HG03460 (cell line): ENCODE results near the gene VMAC.
"Not testable (repeated sequence)": the region's sequence is repeated elsewhere in the genome, so short reads cannot be mapped to it uniquely, and the experiment has no call there.

ENCODE experiments used
- ATAC-seq: cut with Tn5 transposase; IDR thresholded peaks from one replicate; pipeline ENCODE4 v1.9.1; 2021; ENCODE audit not compliant: unreplicated experiment

Gene VMAC, protein sequence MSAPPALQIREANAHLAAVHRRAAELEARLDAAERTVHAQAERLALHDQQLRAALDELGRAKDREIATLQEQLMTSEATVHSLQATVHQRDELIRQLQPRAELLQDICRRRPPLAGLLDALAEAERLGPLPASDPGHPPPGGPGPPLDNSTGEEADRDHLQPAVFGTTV

DNA sequence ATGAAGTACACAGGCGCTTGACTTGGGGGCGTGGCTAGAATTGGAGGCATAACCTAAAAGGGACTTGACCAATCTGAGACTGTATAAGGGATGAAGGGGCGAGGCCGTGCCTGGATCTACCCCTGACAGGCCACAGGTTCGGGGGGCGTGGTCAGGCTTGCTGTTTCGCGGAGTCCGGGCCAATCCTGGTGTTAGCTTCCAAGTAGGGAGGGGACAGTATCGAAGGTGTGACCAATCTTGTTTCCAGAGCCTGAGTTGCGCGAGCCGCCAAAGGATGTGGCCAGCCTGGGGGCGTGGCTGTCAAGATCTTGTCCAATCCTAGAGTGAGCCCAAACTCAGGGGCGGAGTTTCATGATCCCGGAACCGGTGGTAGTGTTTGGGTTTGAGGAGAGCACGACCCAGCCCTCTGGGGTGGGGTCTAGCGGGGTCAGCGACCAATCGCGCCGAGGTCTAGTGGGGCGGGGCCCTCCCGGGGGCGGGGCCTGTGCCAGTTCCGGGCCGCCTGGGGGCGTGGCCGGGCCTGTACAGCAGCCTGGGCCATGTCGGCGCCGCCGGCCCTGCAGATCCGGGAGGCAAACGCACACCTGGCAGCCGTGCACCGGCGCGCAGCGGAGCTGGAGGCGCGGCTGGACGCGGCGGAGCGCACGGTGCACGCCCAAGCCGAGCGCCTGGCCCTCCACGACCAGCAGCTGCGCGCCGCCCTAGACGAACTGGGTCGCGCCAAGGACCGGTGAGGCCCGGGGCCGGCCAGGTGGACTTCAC lies at the start of gene VMAC:
VMAC (plus strand) TSS at position 521 of the 762 bp plus-strand sequence; CDS start at position 540, 19 bp downstream.
- ATAC-seq: peak; percentile 76

DNA sequence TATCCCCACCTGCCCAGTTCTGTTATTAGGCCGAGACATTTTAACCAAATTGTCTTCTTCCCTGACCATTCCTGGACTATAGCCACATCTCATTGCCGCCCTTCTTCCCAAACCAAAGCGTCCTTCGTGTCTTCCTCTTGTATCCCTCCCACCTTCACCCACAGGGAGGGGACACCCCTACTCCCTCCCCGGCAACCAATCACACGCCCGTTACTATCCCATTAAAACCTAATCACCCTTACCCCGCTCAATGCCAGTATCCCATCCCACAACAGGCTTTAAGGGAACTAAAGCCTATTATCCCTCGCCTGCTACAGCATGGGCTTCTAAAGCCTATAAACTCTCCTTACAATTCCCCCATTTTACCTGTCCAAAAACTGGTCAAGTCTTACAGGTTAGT lies 49.5 kb upstream of the VMAC start:
- not testable (repeated sequence) for ATAC-seq

DNA sequence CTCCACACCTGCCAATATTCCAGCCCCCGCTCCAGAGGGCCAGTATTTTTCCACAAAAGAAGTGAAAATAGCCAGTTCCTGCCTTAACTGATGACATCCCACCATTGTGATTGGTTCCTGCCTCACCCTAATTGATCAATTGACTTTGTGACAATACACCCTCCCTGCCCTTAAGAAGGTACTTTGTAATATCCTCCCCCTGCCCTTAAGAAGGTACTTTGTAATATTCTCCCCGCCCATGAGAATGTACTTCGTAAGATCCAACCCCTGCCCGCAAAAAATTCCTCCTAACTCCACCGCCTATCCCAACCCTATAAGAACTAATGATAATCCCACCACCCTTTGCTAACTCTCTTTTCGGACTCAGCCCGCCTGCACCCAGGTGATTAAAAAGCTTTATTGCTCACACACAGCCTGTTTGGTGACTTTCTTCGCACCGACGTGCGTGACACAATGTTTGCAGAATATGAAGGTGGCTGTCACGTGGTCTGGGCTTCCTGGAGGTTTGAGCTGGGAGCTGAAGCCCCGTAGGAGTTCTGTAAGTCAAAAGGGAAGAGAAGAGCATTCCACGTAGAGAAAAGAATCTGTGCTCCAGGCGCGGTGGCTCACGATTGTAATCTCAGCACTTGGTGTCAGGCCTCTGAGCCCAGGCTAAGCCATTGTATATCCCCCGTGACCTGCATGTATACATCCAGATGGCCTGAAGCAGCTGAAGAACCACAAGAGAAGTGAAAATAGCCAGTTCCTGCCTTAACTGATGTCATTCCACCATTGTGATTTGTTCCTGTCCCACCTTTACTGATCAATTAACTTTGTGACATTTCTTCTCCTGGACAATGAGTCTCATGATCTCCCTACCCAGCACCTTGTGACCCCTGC lies 47.2 kb upstream of the VMAC start:
- no peak for ATAC-seq

DNA sequence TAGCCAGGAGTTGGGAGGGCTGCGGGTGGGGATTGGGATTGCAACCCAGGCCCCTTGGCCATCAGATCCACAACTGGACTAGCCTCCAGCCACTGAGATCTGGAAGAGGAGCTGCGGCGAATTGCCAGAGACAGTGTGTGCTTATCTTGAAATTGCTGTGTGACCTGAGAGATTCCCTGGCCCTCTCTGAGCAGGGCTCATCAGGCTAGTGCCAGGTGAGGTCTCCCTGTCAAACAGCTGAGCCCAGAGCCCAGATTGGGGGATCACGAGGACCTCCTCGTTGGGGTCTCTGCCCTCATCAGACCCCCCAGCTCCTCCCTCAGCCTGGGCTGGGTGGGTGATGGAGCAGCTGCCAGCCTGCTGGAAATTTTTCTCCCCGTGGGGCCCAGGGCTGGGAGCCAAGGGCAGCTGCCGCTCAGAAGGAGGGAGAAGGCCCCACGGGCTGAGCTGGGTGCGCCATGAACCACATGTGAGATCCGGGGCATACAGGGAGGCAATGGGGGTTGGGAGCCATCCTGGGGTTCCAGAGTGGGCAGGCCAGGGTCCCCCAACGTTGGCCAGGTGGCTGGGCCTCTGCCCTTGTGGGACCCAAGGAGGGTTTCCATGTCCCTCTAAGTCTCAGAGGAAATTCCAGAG lies 41.5 kb upstream of the VMAC start:
- no peak for ATAC-seq

DNA sequence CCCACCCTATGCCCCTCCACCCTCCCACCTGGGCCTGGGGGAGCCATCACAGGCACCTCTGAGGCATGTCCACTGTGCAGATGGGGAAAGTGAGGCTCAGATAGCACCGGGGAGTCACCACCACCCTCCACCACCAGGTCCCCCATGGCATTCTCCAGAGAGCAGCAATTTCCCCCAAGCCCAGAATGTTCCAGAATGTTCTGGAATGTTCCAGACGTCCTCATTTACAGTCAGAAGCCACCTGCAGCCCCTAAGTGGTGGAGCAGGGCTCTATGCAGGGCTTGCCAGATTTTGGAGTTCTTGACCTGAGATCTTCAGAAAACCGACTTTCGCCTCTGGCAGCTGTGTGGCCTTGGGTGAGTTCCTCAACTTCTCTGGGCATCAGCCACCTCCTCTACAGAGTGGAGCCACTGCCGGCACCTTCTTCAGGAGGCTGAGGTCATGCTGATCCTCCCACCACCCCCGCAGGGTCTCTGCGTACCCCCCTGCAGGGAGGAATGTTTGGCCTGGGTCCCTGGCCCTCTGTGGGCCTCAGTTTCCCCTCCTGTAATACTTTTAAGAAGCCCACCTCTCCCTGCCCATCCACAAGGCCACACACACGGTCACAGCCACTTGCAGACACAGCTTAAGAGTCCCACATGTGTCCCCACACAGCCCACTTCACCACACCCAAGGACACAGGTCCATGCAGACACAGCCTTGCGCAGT lies 40.5 kb upstream of the VMAC start:
- ATAC-seq: no peak

DNA sequence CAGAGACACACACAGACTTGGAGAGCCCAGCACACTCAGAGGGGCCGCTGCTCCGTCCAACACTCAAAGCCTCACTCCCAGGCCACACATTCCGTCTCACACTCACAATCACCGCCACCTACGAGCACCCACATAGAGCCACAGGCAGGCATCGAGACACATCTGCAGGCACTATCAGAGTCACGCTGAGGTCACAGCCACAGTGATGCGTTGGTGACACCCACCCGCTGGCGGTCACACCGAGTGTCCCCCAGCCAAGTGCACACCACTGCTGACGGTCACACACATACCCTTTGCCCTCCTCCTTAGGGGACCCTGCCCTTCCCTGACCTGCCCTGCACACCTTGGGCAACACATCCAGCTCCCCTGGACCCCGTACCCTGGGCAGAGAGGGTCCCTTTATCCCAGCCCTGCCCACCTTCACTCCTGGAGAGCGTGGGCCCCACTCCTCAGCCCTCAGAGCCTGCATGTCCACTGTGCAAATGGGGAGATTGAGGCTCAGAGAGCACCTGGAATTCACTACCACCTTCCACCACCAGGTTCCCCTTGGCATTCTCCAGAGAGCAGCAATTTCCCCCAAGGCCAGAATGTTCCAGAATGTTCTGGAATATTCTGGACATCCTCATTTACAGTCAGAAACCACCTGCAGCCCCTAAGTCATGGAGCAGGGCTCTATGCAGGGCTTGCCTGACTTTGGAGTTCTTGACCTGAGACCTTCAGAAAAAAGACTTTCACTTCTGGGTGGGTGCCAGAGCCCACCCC lies 39.8 kb upstream of the VMAC start:
- no peak for ATAC-seq

DNA sequence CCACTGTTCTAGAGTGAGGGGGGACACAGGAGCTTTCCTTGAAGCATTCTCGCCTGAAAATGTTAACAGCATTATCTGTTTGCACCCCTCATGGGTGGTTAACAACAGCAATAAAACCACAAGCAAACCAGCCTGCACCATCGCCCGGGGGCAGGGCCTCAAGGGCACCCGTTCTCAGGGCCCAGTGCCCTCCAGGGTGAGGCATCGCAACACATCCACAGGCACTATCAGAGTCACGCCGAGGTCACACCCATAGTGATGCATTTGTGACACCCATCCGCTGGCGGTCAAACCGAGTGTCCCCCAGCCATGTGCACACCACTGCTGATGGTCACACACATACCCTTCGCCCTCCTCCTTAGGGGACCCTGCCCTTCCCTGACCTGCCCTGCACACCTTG lies 38.9 kb upstream of the VMAC start:
- no peak for ATAC-seq

DNA sequence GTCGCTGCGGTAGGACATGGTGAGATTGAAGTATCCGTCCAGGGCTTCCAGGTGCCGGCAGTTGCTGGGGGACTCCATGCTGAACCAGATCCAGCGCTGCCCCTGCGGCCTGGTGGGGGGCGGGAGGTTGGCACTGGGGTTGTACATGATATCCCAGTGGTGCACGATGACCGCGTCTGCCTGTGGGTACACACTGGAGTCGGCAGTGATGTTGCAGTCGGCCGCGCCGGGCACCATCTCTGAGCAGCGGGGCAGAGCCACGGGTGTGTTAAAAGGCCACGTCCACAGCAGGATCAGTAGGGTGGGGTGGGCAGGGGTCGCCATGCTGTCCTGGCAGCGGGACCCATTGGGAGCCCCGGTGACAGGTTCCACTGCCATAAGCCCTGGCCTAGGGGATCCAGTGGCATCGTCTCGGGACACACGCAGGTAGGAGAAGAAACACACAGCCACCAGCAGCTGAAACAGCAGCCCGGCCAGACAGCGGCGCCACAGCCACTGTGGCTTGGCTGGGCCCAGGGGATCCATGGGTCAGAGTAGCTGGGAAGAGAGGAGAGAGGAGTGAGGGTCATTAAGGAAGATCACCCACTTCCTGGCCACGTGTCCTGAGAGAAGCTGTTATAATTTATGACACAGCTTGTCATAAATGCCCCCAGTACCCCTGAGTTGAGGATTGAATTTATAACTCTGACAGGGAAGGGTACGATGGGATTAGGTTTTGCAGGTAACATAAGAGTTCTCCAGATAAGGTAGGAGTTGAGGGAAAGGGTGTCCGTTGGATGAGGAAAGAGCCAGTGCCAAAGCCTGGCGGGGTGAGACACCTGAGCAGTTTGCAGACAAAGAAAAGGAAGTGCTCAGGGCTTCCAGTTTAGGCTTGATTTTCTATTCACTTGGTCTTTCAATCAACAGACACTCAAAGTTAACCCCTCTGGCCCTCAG lies 37.2 kb upstream of the VMAC start:
- no peak for ATAC-seq

DNA sequence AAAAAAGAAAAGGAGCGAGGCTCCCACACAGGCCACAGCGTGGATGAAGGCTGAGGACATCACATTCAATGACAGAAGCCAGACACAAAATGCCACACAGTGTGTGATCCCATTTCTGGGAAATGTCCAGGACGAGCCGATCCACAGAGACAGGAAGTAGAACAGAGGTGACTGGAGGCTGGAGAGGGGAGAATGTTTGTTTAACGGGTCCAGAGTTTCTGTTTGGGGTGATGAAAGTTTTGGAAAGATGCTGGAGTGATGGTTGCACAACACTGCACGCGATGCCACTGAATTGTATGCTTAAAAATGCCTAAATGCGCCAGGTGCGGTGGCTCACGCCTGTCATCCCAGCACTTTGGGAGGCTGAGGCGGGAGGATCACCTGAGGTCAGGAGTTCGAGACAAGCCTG lies 33.7 kb upstream of the VMAC start:
- no peak for ATAC-seq

DNA sequence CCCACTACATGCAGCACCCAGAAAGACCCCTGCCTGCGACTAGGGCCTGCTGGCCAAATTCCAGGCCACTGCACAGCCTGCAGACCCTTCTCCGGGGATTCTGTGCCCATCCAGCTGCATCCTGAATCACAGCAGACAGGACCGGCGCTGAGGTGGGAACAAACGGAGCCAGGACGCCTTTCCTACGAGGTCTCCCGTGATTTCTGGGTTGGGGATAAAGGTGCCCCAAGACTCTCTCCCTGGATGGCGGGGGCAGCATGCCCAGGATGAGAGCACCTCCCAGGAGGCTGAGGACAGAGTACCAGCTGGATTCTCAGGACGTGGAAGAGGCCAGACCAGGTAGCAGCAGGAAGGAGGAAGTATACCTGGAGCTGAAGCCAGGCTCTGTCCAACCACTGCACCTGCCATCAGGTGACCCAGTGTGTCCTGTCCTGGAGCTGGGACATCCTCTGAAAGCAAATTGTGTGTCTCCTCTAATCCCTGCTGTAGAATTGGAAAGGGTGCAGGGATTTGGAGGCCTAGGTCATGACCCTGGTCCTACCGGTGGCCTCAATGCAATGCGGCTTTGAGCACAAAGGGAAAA lies 31.0 kb upstream of the VMAC start:
- no peak for ATAC-seq

DNA sequence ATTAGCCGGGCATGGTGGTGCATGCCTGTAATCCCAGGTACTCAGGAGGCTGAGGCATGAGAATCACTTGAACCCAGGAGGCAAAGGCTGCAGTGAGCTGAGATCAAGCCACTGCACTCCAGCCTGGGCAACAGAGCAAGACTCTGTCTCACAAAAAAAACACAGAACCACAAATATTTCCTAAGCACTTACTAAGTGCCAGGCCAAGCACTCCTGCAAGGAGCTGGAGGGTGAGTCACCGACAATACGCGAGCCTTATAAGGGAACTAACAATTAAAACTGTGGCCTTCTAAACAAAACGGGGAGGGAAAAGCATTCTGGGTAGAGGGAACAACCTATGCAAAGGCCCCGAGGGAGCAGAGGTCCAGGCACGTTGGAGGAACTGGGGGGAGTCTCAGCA lies 30.2 kb upstream of the VMAC start:
- ATAC-seq: not testable (repeated sequence)

DNA sequence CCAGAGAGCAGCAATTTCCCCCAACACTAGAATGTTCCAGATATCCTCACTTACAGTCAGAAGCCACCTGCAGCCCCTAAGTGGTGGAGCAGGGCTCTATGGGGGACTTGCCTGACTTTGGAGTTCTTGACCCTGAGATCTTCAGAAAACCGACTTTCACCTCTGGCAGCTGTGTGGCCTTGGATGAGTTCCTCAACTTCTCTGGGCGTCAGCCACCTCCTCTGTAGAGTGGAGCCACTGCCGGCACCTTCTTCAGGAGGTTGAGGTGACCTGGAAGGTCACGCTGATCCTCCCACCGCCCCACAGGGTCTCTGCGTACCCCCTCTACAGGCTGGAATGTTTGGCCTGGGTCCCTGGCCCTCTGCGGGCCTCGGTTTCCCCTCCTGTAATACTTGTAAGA lies 27.2 kb upstream of the VMAC start:
- no peak for ATAC-seq

DNA sequence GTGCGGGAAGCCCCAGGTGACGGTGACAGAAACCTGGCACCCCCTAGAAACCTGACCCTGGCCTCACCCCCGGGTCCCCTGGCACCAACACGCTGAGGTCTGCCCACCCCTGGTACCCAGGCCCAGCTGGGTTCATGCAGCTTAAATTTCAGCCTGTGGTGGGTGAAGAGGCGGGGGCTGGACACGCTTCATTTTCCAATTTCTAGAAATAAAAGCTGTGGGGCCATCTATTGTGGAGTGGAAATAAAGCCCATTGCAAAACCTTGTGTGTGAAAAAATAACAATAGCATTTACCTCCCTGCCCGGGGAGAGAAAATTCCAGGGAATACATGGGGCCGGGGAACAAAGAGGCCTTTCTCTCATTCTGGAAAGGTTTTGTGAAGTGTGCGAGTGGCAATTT lies 26.8 kb upstream of the VMAC start:
- no peak for ATAC-seq

DNA sequence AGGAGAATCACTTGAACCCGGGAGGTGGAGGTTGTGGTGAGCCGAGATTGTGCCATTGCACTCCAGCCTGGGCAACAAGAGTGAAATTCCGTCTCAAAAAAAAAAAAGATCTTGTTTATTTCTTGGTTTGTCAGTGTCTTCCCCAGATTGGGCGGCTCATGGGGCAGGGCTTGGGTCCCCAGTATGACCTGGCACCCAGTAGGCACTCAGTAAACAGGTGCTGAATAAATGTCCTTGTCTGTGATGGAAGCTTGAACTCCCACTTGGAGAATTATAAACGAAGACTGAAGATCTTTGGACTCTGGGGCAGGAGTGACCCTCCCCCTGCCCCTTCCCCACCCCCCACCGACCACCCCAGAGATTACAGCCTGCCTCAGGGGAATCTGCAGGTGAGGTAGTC lies 24.5 kb upstream of the VMAC start:
- no peak for ATAC-seq

DNA sequence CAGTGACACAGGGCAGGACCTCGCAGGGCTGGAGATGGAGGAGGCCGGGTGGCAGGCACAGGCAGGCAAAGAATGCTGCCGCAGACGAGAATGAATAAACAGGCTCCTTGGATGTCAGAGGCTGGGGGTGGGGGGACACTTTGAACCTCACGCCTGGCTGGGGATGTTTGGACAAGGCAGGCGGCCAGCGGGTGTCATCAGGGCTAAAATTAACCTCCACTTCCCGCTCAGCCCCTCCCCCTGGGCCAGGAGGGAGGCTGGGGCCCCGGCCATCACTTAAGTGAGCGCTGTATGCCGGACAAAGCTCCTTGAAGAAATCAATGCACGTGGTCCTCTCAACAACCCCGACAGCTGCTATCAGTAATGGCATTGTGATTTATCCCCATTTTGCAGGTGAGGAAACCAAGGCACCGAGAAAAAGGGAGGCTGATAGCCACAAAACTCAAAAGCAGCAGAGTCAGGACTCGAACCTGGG lies 24.0 kb upstream of the VMAC start:
- no peak for ATAC-seq

DNA sequence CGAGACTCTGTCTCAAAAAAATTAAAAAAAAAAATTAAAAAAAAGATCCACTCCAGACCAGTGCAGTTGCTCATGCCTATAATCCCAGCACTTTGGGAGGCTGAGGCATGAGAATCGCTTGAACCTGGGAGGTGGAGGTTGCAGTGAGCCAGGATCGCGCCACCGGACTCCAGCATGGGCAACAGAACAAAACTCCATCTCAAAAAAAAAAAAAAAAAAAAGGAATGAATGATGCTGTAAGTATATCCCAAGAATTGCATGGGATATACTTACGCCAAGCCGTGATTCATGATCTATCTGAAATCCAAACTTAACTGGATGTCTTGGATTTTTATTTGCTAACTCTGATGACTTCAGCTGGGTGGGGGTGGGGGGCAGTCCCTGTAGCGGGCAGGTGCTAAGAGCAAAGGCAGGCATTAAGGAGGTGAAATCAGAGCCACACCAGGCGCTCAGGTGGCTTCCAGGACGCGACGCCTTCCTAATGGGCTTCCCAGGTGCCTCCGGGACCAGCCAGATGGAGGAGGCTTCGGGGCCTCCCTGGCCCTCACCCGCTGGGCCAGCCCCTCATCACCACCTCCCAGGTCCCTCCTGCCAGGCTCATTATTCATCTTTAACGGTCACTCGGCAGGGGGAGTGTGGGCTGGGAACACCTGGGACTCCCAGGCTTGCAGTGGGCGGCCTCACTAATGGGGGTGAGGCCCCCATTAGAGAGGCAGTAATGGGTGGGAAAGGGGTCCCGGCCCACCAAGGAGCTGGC lies 23.0 kb upstream of the VMAC start:
- no peak for ATAC-seq

DNA sequence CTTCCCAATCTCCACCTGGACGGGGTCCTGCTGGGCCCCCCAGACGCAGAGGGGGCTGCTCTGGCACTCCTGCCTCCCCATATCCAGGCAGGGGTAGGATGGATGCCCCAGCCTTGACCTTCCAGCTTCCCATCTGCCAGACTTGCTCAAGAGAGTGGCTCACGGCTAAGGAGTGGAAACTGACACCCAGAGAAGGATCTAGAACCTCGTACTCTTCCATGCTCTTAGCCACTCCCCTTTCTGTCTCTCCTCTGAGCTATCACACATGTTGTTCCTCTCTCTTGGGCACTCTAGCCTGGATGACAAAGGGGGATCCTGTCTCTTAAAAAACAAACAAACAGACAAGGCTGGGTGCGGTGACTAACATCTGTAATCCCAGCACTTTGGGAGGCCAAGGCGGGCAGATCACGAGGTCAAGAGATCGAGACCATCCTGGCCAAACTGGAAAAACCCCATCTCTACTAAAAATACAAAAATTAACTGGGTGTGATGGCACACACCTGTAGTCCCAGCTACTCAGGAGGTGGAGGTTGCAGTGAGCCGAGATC lies 22.2 kb upstream of the VMAC start:
- ATAC-seq: no peak
